Neural progenitor cell (in vitro differentiated cells): ENCODE data around the gene PPP1R27. TPM values are rescaled to one million over a fixed set of nuclear protein-coding genes. Genes with fewer than 3 reads are reported as not detected.

Experiments used
- DNase-seq: peaks from one replicate; pipeline ENCODE4 v3.0.0-alpha.2; 2016; ENCODE audit warnings: low spot score
- H2AFZ ChIP-seq: fragments of 200-600 bp; sonication (generic); replicated peaks from 2 replicates; pipeline ENCODE4 v1.6.1; 2016; ENCODE audit warnings: antibody characterized with exemption
- H3F3A ChIP-seq: fragments of 200-600 bp; sonication (generic); 2 replicates; pipeline ENCODE4 v1.6.1; 2016; ENCODE audit warnings: antibody characterized with exemption, low read depth
- H3K27ac ChIP-seq: fragments of 200-600 bp; sonication (generic); 2 replicates; pipeline ENCODE4 v1.5.1; 2016; ENCODE audit warnings: mild to moderate bottlenecking
- H3K27me3 ChIP-seq: fragments of 200-600 bp; sonication (generic); 2 replicates; pipeline ENCODE4 v1.6.1; 2016; ENCODE audit warnings: mild to moderate bottlenecking, moderate library complexity
- H3K36me3 ChIP-seq: fragments of 200-600 bp; sonication (generic); 2 replicates; pipeline ENCODE4 v1.5.1; 2016
- H3K4me1 ChIP-seq: fragments of 200-600 bp; sonication (generic); 2 replicates; pipeline ENCODE4 v1.6.1; 2016; ENCODE audit warnings: mixed run types
- H3K4me2 ChIP-seq: fragments of 200-600 bp; sonication (generic); 2 replicates; pipeline ENCODE4 v1.6.1; 2016
- H3K4me3 ChIP-seq: fragments of 200-600 bp; sonication (generic); 2 replicates; pipeline ENCODE4 v1.5.1; 2016
- H3K79me2 ChIP-seq: fragments of 200-600 bp; sonication (generic); 2 replicates; pipeline ENCODE4 v1.6.1; 2016; ENCODE audit warnings: low read depth
- H3K9ac ChIP-seq: fragments of 200-600 bp; sonication (generic); 2 replicates; pipeline ENCODE4 v1.6.1; 2016
- H3K9me3 ChIP-seq: fragments of 200-600 bp; sonication (generic); 2 replicates; pipeline ENCODE4 v1.5.1; 2016; ENCODE audit warnings: low read depth
- H4K20me1 ChIP-seq: fragments of 200-600 bp; sonication (generic); 2 replicates; pipeline ENCODE4 v1.6.1; 2016; ENCODE audit warnings: low read depth
- H3K27ac Mint-ChIP-seq: 3 replicates; pipeline ENCODE4 v1.8.0; 2021; ENCODE audit warnings: mixed read lengths
- H3K27me3 Mint-ChIP-seq: 2 replicates; pipeline ENCODE4 v1.8.0; 2022; ENCODE audit warnings: low read depth, mild to moderate bottlenecking, inconsistent platforms, moderate library complexity, mixed read lengths; ENCODE audit not compliant: insufficient read depth
- H3K36me3 Mint-ChIP-seq: 3 replicates; pipeline ENCODE4 v1.8.0; 2021; ENCODE audit warnings: mixed read lengths
- H3K4me1 Mint-ChIP-seq: 3 replicates; pipeline ENCODE4 v1.8.0; 2021; ENCODE audit warnings: mixed read lengths
- H3K4me3 Mint-ChIP-seq: 3 replicates; pipeline ENCODE4 v1.8.0; 2021; ENCODE audit warnings: mild to moderate bottlenecking, moderate library complexity, mixed read lengths
- H3K9me3 Mint-ChIP-seq: 3 replicates; pipeline ENCODE4 v1.8.0; 2020; ENCODE audit warnings: mixed read lengths
- EZH2 ChIP-seq: fragments of 200-600 bp; sonication (generic); IDR thresholded peaks from 2 replicates; pipeline ENCODE4 v1.6.1; 2017; ENCODE audit warnings: antibody characterized with exemption, mild to moderate bottlenecking, moderate library complexity
- EZH2phosphoT487 ChIP-seq: fragments of 200-600 bp; sonication (generic); IDR thresholded peaks from 2 replicates; pipeline ENCODE4 v1.6.1; 2017; ENCODE audit warnings: antibody characterized with exemption
- total RNA-seq: library from RNA; depleted of rRNA; stranded (reverse); fragments of >200 nt; gene quantifications from 2 replicates; pipeline ENCODE4 v1.2.3, GENCODE V29; 2015; ENCODE audit warnings: low replicate concordance
- TF ChIP-seq, protein P1 (sequence below): fragments of 200-600 bp; sonication (generic); IDR thresholded peaks from 2 replicates; pipeline ENCODE4 v1.5.1; 2017; ENCODE audit warnings: antibody characterized with exemption, mild to moderate bottlenecking

The PPP1R27 gene
- total RNA-seq, 1 donor from 2014 or later, result not detected

DNA sequence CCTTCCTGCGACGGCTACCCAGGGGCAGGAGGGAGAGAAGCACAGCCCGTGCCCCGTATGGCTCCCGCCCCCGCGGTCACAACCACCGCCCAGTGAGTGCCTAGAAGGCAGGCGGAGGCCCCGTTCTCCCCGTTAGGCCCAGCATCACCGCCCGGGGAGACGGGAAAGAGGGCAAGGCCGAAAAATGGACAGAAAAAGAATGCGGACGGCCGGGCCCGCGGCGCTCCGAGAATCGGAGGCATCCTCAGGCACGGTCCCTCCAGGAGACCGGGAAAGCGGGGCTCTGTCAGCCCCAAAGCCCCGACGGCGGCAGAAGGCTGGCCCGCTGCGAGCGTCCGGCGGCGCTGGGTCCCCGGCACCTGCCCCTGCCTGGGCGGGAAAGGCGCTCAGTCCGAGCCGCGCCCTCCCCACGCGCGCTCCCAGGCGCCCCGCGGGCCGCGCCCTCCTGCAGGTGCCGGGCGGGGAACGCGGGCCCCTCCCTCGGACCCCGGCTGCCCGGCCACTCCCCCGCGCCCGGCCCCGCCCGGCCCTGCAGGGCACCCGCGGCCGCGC, 2.2 kb downstream of the PPP1R27 start:
- Histone ChIP-seq H3K79me2 (peaks cover 54% of the 10 kb centered on the region), H3K4me1 (peaks cover 12% of the 10 kb centered on the region), H3K4me3 (peak overlapping the region; percentile 96), H3K4me2 (peak overlapping the region; percentile 100), H3K9ac (peak overlapping the region; percentile 82), H3K27me3 (no peaks in the 10 kb centered on the region), H2AFZ (peak overlapping the region; percentile 64), H3K9me3 (no peaks in the 10 kb centered on the region), H3K36me3 (no peaks in the 10 kb centered on the region), H3K27ac (no peak overlapping the region), H4K20me1 (peaks cover 13% of the 10 kb centered on the region), H3F3A (peaks cover 11% of the 10 kb centered on the region)
- H3K4me3 Mint-ChIP-seq, result peak overlapping the region; percentile 94
- DNase-seq, result no peak
- TF ChIP-seq, protein P1, sequence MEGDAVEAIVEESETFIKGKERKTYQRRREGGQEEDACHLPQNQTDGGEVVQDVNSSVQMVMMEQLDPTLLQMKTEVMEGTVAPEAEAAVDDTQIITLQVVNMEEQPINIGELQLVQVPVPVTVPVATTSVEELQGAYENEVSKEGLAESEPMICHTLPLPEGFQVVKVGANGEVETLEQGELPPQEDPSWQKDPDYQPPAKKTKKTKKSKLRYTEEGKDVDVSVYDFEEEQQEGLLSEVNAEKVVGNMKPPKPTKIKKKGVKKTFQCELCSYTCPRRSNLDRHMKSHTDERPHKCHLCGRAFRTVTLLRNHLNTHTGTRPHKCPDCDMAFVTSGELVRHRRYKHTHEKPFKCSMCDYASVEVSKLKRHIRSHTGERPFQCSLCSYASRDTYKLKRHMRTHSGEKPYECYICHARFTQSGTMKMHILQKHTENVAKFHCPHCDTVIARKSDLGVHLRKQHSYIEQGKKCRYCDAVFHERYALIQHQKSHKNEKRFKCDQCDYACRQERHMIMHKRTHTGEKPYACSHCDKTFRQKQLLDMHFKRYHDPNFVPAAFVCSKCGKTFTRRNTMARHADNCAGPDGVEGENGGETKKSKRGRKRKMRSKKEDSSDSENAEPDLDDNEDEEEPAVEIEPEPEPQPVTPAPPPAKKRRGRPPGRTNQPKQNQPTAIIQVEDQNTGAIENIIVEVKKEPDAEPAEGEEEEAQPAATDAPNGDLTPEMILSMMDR, result no peak
- TF ChIP-seq EZH2 (no peak), EZH2phosphoT487 (no peak)
- H3K9me3 Mint-ChIP-seq, result no peaks in the 10 kb centered on the region
- H3K4me1 Mint-ChIP-seq, result peaks cover 25% of the 10 kb centered on the region
- peaks cover 3% of the 10 kb centered on the region for H3K36me3 Mint-ChIP-seq
- H3K27me3 Mint-ChIP-seq, result peaks cover 5% of the 10 kb centered on the region
- H3K27ac Mint-ChIP-seq, result peak overlapping the region; percentile 86

DNA sequence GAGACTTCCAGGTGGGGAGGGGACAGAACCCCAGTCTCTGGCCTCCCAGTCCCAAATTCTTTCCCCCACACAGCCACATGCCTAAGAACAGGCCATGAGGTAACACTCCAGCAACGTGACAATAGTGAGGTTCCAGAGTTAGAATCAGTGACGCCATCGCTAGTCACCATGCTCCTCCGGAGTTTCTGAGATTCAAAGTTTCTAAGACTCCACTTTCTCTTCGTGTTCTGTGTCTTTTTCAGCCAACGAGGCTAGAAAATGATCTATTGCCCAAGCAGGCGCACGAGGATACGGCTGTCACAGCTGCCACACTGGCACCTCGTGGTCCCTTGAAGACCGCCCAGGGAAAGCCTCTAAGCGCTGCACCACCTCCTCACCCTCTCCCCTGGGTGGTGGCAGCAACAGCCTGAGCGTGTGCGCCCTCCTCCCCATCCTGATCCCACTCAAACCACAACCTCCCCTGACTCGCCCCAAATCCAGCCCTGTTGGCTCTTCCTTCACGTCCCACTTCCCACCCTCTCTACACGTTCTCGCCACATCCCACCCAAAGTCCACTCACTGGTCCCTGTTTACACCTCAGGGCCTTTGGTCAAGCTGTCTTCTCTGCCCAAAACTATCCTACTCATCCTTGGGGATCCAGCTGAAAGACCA, 2.8 kb downstream of the PPP1R27 start:
- peaks cover 59% of the 10 kb centered on the region for H3K79me2 ChIP-seq
- H3F3A ChIP-seq, result peaks cover 9% of the 10 kb centered on the region
- H3K9ac ChIP-seq, result peak overlapping the region; percentile 82
- no peaks in the 10 kb centered on the region for H3K27me3 ChIP-seq
- H3K9me3 ChIP-seq, result no peaks in the 10 kb centered on the region
- H3K4me2 ChIP-seq, result peak overlapping the region; percentile 100
- no peak overlapping the region for H3K27ac ChIP-seq
- peak overlapping the region; percentile 86 for H3K27ac Mint-ChIP-seq
- peak overlapping the region; percentile 94 for H3K4me3 Mint-ChIP-seq
- H3K4me1 ChIP-seq, result peaks cover 12% of the 10 kb centered on the region
- H3K36me3 ChIP-seq, result no peaks in the 10 kb centered on the region
- H3K9me3 Mint-ChIP-seq, result no peaks in the 10 kb centered on the region
- H3K4me1 Mint-ChIP-seq, result peaks cover 25% of the 10 kb centered on the region
- peak overlapping the region; percentile 64 for H2AFZ ChIP-seq
- H3K4me3 ChIP-seq, result peak overlapping the region; percentile 96
- DNase-seq, result no peak
- H3K27me3 Mint-ChIP-seq, result peaks cover 5% of the 10 kb centered on the region
- no peak for TF ChIP-seq EZH2phosphoT487
- TF ChIP-seq, protein P1, result no peak
- no peak for TF ChIP-seq EZH2
- H3K36me3 Mint-ChIP-seq, result peaks cover 3% of the 10 kb centered on the region
- H4K20me1 ChIP-seq, result peaks cover 13% of the 10 kb centered on the region

DNA sequence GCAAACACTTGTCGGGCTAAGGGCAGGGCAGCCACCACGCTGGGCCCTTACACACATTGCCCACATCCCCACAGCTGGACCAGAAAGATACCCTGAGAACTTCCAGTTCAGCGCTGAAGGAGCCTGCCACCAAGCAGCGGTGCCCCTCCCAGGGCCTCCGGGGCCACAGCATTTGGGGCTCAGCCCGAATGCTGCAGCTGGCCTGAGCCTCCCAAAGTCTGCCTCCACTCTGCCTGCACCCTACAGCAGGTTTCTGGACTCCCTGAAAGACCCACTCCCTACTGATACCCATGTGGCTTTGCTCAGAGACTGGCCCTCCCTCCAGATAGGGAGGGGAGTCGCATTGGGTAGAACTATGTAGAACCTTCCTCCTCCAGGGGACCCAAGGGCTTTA, 3.3 kb downstream of the PPP1R27 start:
- no peaks in the 10 kb centered on the region for H3K27me3 ChIP-seq
- H3K36me3 ChIP-seq, result no peaks in the 10 kb centered on the region
- peaks cover 5% of the 10 kb centered on the region for H3K27me3 Mint-ChIP-seq
- H4K20me1 ChIP-seq, result peaks cover 13% of the 10 kb centered on the region
- H3K4me1 ChIP-seq, result peaks cover 12% of the 10 kb centered on the region
- TF ChIP-seq EZH2phosphoT487, result no peak
- TF ChIP-seq, protein P1, result no peak
- no peak for TF ChIP-seq EZH2
- H3K27ac Mint-ChIP-seq, result no peak overlapping the region
- H3K9me3 ChIP-seq, result no peaks in the 10 kb centered on the region
- no peak overlapping the region for H3K9ac ChIP-seq
- H3K36me3 Mint-ChIP-seq, result peaks cover 3% of the 10 kb centered on the region
- no peak overlapping the region for H3K4me3 ChIP-seq
- H3K4me3 Mint-ChIP-seq, result peak overlapping the region; percentile 94
- peak overlapping the region; percentile 100 for H3K4me2 ChIP-seq
- no peaks in the 10 kb centered on the region for H3K9me3 Mint-ChIP-seq
- peaks cover 9% of the 10 kb centered on the region for H3F3A ChIP-seq
- peaks cover 59% of the 10 kb centered on the region for H3K79me2 ChIP-seq
- H2AFZ ChIP-seq, result no peak overlapping the region
- H3K4me1 Mint-ChIP-seq, result peaks cover 25% of the 10 kb centered on the region
- H3K27ac ChIP-seq, result no peak overlapping the region
- no peak for DNase-seq
